Breast epithelium (tissue), 4 donors: ENCODE results near the gene NOS1AP. TPM values are rescaled to one million over a fixed set of nuclear protein-coding genes. Genes with fewer than 3 reads are reported as not detected.

Experiments
- DNase-seq, 2 donors: peaks; one replicate each; pipeline ENCODE4 v3.0.0-alpha.2; 2019; ENCODE audit warnings: low spot score in 2 of 2
- H3K27ac ChIP-seq, 2 donors: fragments of 200-600 bp; sonication (generic) in 1 of 2; one replicate each; pipeline ENCODE4 v1.5.1; 2016 to 2019; ENCODE audit warnings: mild to moderate bottlenecking in 1 of 2
- H3K27me3 ChIP-seq, 2 donors: fragments of 200-600 bp; sonication (generic) in 1 of 2; one replicate each; pipeline versions ENCODE4 v1.5.1 to v1.6.0; 2017 to 2019; ENCODE audit warnings: control low read depth in 1 of 2, mild to moderate bottlenecking in 1 of 2
- H3K36me3 ChIP-seq: fragments of 200-600 bp; one replicate; pipeline ENCODE4 v1.5.1; 2019
- H3K4me1 ChIP-seq, 2 donors: fragments of 200-600 bp; sonication (generic); one replicate each; pipeline ENCODE4 v1.5.1; 2016 to 2019; ENCODE audit warnings: control low read depth in 1 of 2
- H3K4me3 ChIP-seq, 3 donors: fragments of 200-600 bp; sonication (generic); 1 replicate in 2 of 3; 2 replicates in 1 of 3; pipeline ENCODE4 v1.5.1; 2016 to 2019; ENCODE audit warnings: mild to moderate bottlenecking in 3 of 3, moderate library complexity in 2 of 3
- H3K9me3 ChIP-seq, 2 donors: fragments of 200-600 bp; sonication (generic) in 1 of 2; one replicate each; pipeline ENCODE4 v1.5.1; 2016 to 2019; ENCODE audit warnings: control low read depth in 1 of 2
- POLR2A ChIP-seq: fragments of 450-650 bp; IDR thresholded peaks from one replicate; pipeline ENCODE4 v1.6.1; 2016; ENCODE audit warnings: antibody characterized with exemption, mild to moderate bottlenecking, moderate library complexity
- POLR2AphosphoS5 ChIP-seq, 3 donors: sonication (generic); formaldehyde crosslinking; IDR thresholded peaks; one replicate each; pipeline ENCODE4 v1.6.1; 2017; ENCODE audit warnings: antibody characterized with exemption in 3 of 3
- intact Hi-C: fragments of 100-400 bp; cut with DNase I; formaldehyde crosslinking; loops from one replicate; pipeline ENCODE4 v1.15.1; 2023; ENCODE audit warnings: low total_unique reads
- total RNA-seq, 3 donors: library from RNA; depleted of rRNA; stranded (reverse); fragments of >200 nt; gene quantifications; one replicate each; pipeline ENCODE4 v1.1.0, GENCODE V29; 2016
- TF ChIP-seq, protein P1 (sequence below), 3 donors: fragments of 450-650 bp; IDR thresholded peaks; one replicate each; pipeline ENCODE4 v1.5.1; 2016 to 2017; ENCODE audit warnings: antibody characterized with exemption in 3 of 3, mild to moderate bottlenecking in 3 of 3, moderate library complexity in 3 of 3

The NOS1AP gene
- total RNA-seq, 3 donors from 2014 or later = 2.2 to 17.6 (median 11.8) TPM

DNA sequence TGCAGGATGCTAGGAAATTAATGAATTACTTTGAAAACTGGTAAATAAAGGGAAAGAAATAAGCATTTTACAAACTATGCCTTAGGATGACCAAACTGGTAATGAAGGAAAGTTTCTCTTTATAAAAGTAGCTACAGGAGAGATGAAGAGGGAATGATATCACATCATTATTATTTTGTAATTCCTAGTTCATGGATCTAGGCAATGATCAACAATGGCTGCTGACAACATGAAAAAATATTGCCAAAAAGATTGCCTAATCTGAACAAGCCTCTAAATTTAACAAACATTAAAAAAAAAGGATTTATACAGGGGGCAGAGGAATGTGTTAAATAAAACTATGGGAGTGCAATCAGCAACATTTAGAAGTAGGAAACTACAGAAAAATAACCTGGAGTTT, 38.9 kb downstream of the NOS1AP start:
- Histone ChIP-seq H3K27me3 (no peaks in the 10 kb centered on the region), H3K9me3 (no peaks in the 10 kb centered on the region), H3K36me3 (no peaks in the 10 kb centered on the region), H3K27ac (peak overlapping the region; percentile 26 to 52), H3K4me1 (no peaks in the 10 kb centered on the region), H3K4me3 (no peak overlapping the region)
- DNase-seq = no peak
- intact Hi-C loops = no loop called here
- TF ChIP-seq POLR2AphosphoS5 (IDR thresholded peaks at IDR 0.05) (no peak), POLR2A (no peak)
- TF ChIP-seq, protein P1, sequence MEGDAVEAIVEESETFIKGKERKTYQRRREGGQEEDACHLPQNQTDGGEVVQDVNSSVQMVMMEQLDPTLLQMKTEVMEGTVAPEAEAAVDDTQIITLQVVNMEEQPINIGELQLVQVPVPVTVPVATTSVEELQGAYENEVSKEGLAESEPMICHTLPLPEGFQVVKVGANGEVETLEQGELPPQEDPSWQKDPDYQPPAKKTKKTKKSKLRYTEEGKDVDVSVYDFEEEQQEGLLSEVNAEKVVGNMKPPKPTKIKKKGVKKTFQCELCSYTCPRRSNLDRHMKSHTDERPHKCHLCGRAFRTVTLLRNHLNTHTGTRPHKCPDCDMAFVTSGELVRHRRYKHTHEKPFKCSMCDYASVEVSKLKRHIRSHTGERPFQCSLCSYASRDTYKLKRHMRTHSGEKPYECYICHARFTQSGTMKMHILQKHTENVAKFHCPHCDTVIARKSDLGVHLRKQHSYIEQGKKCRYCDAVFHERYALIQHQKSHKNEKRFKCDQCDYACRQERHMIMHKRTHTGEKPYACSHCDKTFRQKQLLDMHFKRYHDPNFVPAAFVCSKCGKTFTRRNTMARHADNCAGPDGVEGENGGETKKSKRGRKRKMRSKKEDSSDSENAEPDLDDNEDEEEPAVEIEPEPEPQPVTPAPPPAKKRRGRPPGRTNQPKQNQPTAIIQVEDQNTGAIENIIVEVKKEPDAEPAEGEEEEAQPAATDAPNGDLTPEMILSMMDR (IDR thresholded peaks at IDR 0.05) = no peak

GRCh38 chr1:162110910-162111309, 41.4 kb downstream of the NOS1AP start:
- Histone ChIP-seq H3K27ac (no peak overlapping the region), H3K4me1 (no peaks in the 10 kb centered on the region), H3K4me3 (no peak overlapping the region), H3K9me3 (no peaks in the 10 kb centered on the region), H3K27me3 (no peaks in the 10 kb centered on the region), H3K36me3 (no peaks in the 10 kb centered on the region)
- TF ChIP-seq POLR2A (no peak), POLR2AphosphoS5 (IDR thresholded peaks at IDR 0.05) (no peak)
- TF ChIP-seq, protein P1 (IDR thresholded peaks at IDR 0.05) = no peak
- intact Hi-C loops = no loop called here
- no peak for DNase-seq

GRCh38 chr1:162111572-162111971, 42.1 kb downstream of the NOS1AP start:
- TF ChIP-seq POLR2A = no peak
- TF ChIP-seq, protein P1 (IDR thresholded peaks at IDR 0.05) = no peak
- TF ChIP-seq POLR2AphosphoS5 (IDR thresholded peaks at IDR 0.05) = no peak
- intact Hi-C loops = no loop called here
- no peaks in the 10 kb centered on the region for H3K27me3 ChIP-seq
- no peaks in the 10 kb centered on the region for H3K36me3 ChIP-seq
- DNase-seq = no peak
- no peak overlapping the region for H3K4me3 ChIP-seq
- peak overlapping the region in 1 of 2 donors; percentile 32 for H3K27ac ChIP-seq
- no peaks in the 10 kb centered on the region for H3K4me1 ChIP-seq
- no peaks in the 10 kb centered on the region for H3K9me3 ChIP-seq

DNA sequence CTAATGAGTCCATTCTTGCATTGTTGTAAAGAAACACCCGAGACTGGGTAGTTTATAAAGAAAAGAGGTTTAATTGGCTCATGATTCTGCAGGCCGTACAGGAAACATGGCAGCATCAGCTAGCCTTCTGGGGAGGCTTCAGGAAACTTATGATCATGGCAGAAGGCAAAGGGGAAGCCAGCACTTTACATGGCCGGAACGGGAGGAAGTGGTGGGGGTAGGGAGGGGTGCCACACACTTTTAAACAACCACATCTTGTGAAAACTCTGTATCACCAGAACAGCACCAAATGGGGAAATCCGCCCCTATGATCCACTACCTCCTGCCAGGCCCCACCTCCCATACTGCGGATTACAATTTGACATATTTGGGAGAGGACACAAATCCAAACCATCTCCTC, 43.9 kb downstream of the NOS1AP start:
- H3K4me3 ChIP-seq = no peak overlapping the region
- H3K9me3 ChIP-seq = no peaks in the 10 kb centered on the region
- H3K27ac ChIP-seq = no peak overlapping the region
- intact Hi-C loops = no loop called here
- no peaks in the 10 kb centered on the region for H3K4me1 ChIP-seq
- no peaks in the 10 kb centered on the region for H3K27me3 ChIP-seq
- H3K36me3 ChIP-seq = no peaks in the 10 kb centered on the region
- TF ChIP-seq POLR2AphosphoS5 (IDR thresholded peaks at IDR 0.05) (no peak), POLR2A (no peak)
- TF ChIP-seq, protein P1 (IDR thresholded peaks at IDR 0.05) = no peak
- DNase-seq = no peak

GRCh38 chr1:162117039-162117774, 47.7 kb downstream of the NOS1AP start:
- Histone ChIP-seq H3K4me3 (no peak overlapping the region), H3K4me1 (no peaks in the 10 kb centered on the region), H3K36me3 (no peaks in the 10 kb centered on the region), H3K27ac (peak overlapping the region in 1 of 2 donors; percentile 14), H3K9me3 (no peaks in the 10 kb centered on the region), H3K27me3 (no peaks in the 10 kb centered on the region)
- intact Hi-C loops = no loop called here
- no peak for DNase-seq
- no peak for TF ChIP-seq POLR2AphosphoS5 (IDR thresholded peaks at IDR 0.05)
- TF ChIP-seq, protein P1 (IDR thresholded peaks at IDR 0.05) = no peak
- TF ChIP-seq POLR2A = no peak
